Osteoblast (primary cell): ENCODE data around the gene ACVR1. TPM values are rescaled to one million over a fixed set of nuclear protein-coding genes. Genes with fewer than 3 reads are reported as not detected.
"Not testable (repeated sequence)": the region's sequence is repeated elsewhere in the genome, so short reads cannot be mapped to it uniquely, and the experiment has no call there.

ENCODE experiments used
- DNase-seq: peaks from one replicate; pipeline ENCODE4 v3.0.0; 2011; ENCODE audit warnings: low spot score, mixed read lengths; ENCODE audit not compliant: insufficient read length; ENCODE audit errors: missing footprints
- H2AFZ ChIP-seq: 2 replicates; pipeline ENCODE4 v1.6.0; 2011; ENCODE audit warnings: mild to moderate bottlenecking, low read length
- H3K27ac ChIP-seq: 2 replicates; pipeline ENCODE4 v1.5.1; 2011; ENCODE audit warnings: mild to moderate bottlenecking, low read depth, low read length, moderate library complexity
- H3K27me3 ChIP-seq: 2 replicates; pipeline ENCODE4 v1.6.0; 2012; ENCODE audit warnings: mild to moderate bottlenecking, control low read depth, inconsistent platforms, low read length, moderate library complexity; ENCODE audit not compliant: insufficient read depth
- H3K36me3 ChIP-seq: 2 replicates; pipeline ENCODE4 v1.5.1; 2011; ENCODE audit warnings: mild to moderate bottlenecking, low read length, control low read depth, moderate library complexity; ENCODE audit not compliant: insufficient read depth
- H3K4me1 ChIP-seq: 2 replicates; pipeline ENCODE4 v1.5.1; 2011; ENCODE audit warnings: mild to moderate bottlenecking, low read length, control low read depth, moderate library complexity; ENCODE audit not compliant: insufficient read depth
- H3K4me2 ChIP-seq: 2 replicates; pipeline ENCODE4 v1.6.0; 2011; ENCODE audit warnings: mild to moderate bottlenecking, low read length; ENCODE audit not compliant: insufficient read depth
- H3K4me3 ChIP-seq: fragments of 200-600 bp; sonication (generic); 3 replicates; pipeline ENCODE4 v1.5.1; 2012; ENCODE audit warnings: mild to moderate bottlenecking, low read length, inconsistent platforms; ENCODE audit not compliant: insufficient read depth
- H3K79me2 ChIP-seq: 2 replicates; pipeline ENCODE4 v1.6.0; 2012; ENCODE audit warnings: mild to moderate bottlenecking, low read length, control low read depth, inconsistent platforms; ENCODE audit not compliant: insufficient read depth
- H3K9me3 ChIP-seq: 2 replicates; pipeline ENCODE4 v1.5.1; 2011; ENCODE audit warnings: low read depth, low read length, control low read depth
- H4K20me1 ChIP-seq: 2 replicates; pipeline ENCODE4 v1.6.0; 2012; ENCODE audit warnings: mild to moderate bottlenecking, low read length, control low read depth; ENCODE audit not compliant: insufficient read depth
- total RNA-seq: library from RNA; depleted of rRNA; stranded (reverse); fragments of >200 nt; gene quantifications from 2 replicates; pipeline ENCODE4 v1.2.3, GENCODE V29; 2012
- TF ChIP-seq, protein P1 (sequence below): IDR thresholded peaks from 2 replicates; pipeline ENCODE4 v1.5.1; 2011; ENCODE audit warnings: mild to moderate bottlenecking, low read depth, low read length, moderate library complexity; ENCODE audit errors: extremely low read depth

ACVR1 gene
- total RNA-seq, 1 donor, result 52.5 TPM

DNA sequence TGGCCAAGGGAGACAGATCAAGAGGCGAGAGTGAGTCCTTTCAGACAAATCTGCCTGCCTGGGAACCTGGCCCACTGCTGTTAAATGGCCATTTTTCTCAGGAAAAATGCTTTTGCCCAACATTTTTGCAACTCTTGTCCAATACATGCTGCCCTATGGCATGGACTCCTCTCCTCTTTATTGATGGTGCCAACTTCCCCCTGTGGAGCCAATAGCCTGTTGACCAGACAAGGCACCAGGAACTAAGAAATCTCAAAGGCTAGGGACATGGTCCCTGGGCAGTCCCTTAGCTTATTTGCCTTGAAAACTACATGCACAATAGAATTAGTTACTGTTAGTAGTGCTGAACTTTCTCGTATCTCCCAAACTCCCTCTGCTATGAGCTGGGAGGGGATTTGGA, 155.6 kb downstream of the ACVR1 start:
- Histone ChIP-seq H3K27me3 (no peaks in the 10 kb centered on the region), H3K4me1 (no peaks in the 10 kb centered on the region), H3K9me3 (peaks cover 7% of the 10 kb centered on the region), H2AFZ (no peak overlapping the region), H4K20me1 (no peaks in the 10 kb centered on the region), H3K79me2 (no peaks in the 10 kb centered on the region), H3K4me2 (no peak overlapping the region), H3K36me3 (no peaks in the 10 kb centered on the region), H3K27ac (no peak overlapping the region), H3K4me3 (no peak overlapping the region)
- no peak for DNase-seq
- TF ChIP-seq, protein P1, sequence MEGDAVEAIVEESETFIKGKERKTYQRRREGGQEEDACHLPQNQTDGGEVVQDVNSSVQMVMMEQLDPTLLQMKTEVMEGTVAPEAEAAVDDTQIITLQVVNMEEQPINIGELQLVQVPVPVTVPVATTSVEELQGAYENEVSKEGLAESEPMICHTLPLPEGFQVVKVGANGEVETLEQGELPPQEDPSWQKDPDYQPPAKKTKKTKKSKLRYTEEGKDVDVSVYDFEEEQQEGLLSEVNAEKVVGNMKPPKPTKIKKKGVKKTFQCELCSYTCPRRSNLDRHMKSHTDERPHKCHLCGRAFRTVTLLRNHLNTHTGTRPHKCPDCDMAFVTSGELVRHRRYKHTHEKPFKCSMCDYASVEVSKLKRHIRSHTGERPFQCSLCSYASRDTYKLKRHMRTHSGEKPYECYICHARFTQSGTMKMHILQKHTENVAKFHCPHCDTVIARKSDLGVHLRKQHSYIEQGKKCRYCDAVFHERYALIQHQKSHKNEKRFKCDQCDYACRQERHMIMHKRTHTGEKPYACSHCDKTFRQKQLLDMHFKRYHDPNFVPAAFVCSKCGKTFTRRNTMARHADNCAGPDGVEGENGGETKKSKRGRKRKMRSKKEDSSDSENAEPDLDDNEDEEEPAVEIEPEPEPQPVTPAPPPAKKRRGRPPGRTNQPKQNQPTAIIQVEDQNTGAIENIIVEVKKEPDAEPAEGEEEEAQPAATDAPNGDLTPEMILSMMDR, result no peak

DNA sequence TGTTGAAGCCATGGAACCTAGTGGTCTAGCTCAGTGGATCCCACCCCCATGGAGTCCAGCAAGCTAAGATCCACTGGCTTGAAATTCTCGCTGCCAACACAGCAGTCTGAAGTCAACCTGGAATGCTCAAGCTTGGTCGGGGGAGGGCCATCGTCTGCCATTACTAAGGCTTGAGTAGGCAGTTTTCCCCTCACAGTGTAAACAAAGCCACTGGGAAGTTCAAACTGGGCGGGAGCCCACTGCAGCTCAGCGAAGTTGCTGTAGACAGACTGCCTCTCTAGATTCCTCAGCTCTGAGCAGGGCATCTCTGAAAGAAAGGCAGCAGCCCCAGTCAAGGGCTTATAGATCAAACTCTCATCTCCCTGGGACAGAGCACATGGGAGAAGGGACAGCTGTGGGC, 171.5 kb downstream of the ACVR1 start:
- H2AFZ ChIP-seq, H3K9me3 ChIP-seq, H3K79me2 ChIP-seq, H3K4me2 ChIP-seq, H3K4me1 ChIP-seq, H3K36me3 ChIP-seq, H4K20me1 ChIP-seq, H3K27me3 ChIP-seq, H3K27ac ChIP-seq, H3K4me3 ChIP-seq: not testable (repeated sequence)
- DNase-seq, result peak; percentile 9

DNA sequence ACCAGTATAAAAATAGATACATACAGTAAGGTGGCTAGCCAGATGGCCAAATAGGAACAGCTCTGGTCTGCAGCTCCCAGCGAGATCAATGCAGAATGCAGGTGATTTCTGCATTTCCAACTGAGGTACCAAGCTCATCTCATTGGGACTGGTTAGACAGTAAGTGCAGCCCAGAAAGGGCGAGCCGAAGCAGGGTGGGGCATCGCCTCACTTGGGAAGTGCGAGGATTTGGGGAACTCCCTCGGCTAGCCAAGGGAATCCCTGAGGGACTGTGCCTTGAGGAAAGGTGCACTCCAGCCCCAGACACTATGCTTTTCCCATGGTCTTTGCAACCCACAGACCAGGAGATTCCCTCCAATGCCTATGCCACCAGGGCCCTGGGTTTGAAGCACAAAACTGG, 172.0 kb downstream of the ACVR1 start:
- not testable (repeated sequence) for H4K20me1 ChIP-seq, H3K79me2 ChIP-seq, H2AFZ ChIP-seq, H3K36me3 ChIP-seq, H3K27me3 ChIP-seq, H3K4me1 ChIP-seq, DNase-seq, H3K4me2 ChIP-seq, H3K9me3 ChIP-seq, H3K27ac ChIP-seq, H3K4me3 ChIP-seq

DNA sequence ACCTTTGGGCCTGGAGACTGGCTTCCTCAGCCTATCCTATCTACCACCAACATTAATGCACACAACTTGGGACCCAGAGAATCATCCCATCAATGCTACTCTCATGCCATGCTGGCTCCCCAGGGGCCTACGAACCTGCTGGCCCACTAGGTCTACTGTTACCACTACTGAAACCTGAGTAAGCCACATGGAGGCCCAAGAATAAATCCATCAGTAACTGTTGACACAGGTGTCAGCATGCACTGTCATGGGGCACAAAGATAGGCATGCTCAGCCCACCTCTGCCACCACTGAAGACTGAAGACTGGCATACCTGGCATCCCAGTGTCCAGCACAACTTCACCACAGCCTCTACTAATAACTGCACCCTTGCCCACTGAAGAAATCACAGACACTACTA, 176.3 kb downstream of the ACVR1 start:
- H3K27me3 ChIP-seq, result no peaks in the 10 kb centered on the region
- TF ChIP-seq, protein P1, result no peak
- H3K4me3 ChIP-seq, result no peak overlapping the region
- H3K36me3 ChIP-seq, result no peaks in the 10 kb centered on the region
- no peaks in the 10 kb centered on the region for H3K9me3 ChIP-seq
- no peak overlapping the region for H2AFZ ChIP-seq
- H3K27ac ChIP-seq, result no peak overlapping the region
- no peaks in the 10 kb centered on the region for H4K20me1 ChIP-seq
- peaks cover 20% of the 10 kb centered on the region for H3K4me1 ChIP-seq
- no peak overlapping the region for H3K4me2 ChIP-seq
- no peak for DNase-seq
- no peaks in the 10 kb centered on the region for H3K79me2 ChIP-seq

DNA sequence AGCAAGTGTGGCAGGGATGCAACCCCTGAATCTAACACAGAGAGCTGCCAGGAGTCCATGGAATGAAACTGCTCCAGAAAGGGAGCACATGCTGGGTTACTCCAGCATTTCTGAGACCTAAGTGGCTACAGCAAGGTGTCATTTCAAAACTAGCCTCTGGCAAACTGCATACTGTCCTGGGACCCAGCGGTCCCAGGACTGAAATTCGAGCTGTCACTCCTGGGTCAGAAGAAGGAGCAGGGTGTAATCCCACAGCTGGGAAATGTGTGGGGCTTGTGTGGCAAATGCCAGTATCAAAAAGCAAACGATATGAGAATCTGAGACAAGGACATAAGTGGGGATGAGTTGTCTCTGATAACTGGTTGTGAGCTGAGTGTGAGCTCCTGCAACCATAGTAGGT, 177.1 kb downstream of the ACVR1 start:
- Histone ChIP-seq H3K79me2 (no peaks in the 10 kb centered on the region), H3K27ac (no peak overlapping the region), H3K4me1 (peaks cover 20% of the 10 kb centered on the region), H3K4me3 (no peak overlapping the region), H2AFZ (no peak overlapping the region), H3K36me3 (no peaks in the 10 kb centered on the region), H3K9me3 (no peaks in the 10 kb centered on the region), H3K4me2 (no peak overlapping the region), H4K20me1 (no peaks in the 10 kb centered on the region), H3K27me3 (no peaks in the 10 kb centered on the region)
- TF ChIP-seq, protein P1, result no peak
- DNase-seq, result no peak
